ENCODE measurements around the gene GGPS1.

The GGPS1 gene

GRCh38 chr1:235341334-235341733 is 13.0 kb downstream of the GGPS1 start:
- no peak for TF ChIP-seq REST (IDR thresholded peaks at IDR 0.05; ENCODE audit: low read depth)
- TF ChIP-seq CEBPB (IDR thresholded peaks at IDR 0.05): no peak
- TF ChIP-seq TEAD4 (IDR thresholded peaks at IDR 0.05): no peak
- TF ChIP-seq YY1 (IDR thresholded peaks at IDR 0.05; ENCODE audit: low read depth): no peak
- TF ChIP-seq EP300 (IDR thresholded peaks at IDR 0.05; ENCODE audit: borderline replicate concordance): no peak
- TF ChIP-seq RAD21 (IDR thresholded peaks at IDR 0.05; ENCODE audit: low read depth): no peak
- TF ChIP-seq ZBTB7A (IDR thresholded peaks at IDR 0.05; ENCODE audit: low read depth): no peak
- no peak for TF ChIP-seq CREB1 (IDR thresholded peaks at IDR 0.05; ENCODE audit: low read depth)
- TF ChIP-seq NFIC (IDR thresholded peaks at IDR 0.05): no peak
- TF ChIP-seq TCF12 (IDR thresholded peaks at IDR 0.05; ENCODE audit: low read depth): no peak

GRCh38 chr1:235342039-235342438 is 13.7 kb downstream of the GGPS1 start:
- TF ChIP-seq TCF12 (IDR thresholded peaks at IDR 0.05; ENCODE audit: low read depth) (no peak), YY1 (IDR thresholded peaks at IDR 0.05; ENCODE audit: low read depth) (no peak), MAX (IDR thresholded peaks at IDR 0.05) (no peak), CEBPB (IDR thresholded peaks at IDR 0.05) (no peak), REST (IDR thresholded peaks at IDR 0.05; ENCODE audit: low read depth) (no peak)

GRCh38 chr1:235342471-235342870 is 14.1 kb downstream of the GGPS1 start:
- no peak for TF ChIP-seq CREB1 (IDR thresholded peaks at IDR 0.05; ENCODE audit: low read depth)

- no peak for TF ChIP-seq FOXM1 (IDR thresholded peaks at IDR 0.05; ENCODE audit: borderline replicate concordance, low read depth)
- no peak for TF ChIP-seq YY1 (IDR thresholded peaks at IDR 0.05; ENCODE audit: low read depth)
- no peak for TF ChIP-seq TCF12 (IDR thresholded peaks at IDR 0.05; ENCODE audit: low read depth)
- TF ChIP-seq NFIC (IDR thresholded peaks at IDR 0.05): no peak
- TF ChIP-seq EP300 (IDR thresholded peaks at IDR 0.05; ENCODE audit: borderline replicate concordance): no peak
- no peak for TF ChIP-seq CREB1 (IDR thresholded peaks at IDR 0.05; ENCODE audit: low read depth)
- no peak for TF ChIP-seq CEBPB (IDR thresholded peaks at IDR 0.05)
- no peak for TF ChIP-seq REST (IDR thresholded peaks at IDR 0.05; ENCODE audit: low read depth)
- no peak for TF ChIP-seq TEAD4 (IDR thresholded peaks at IDR 0.05)
- TF ChIP-seq ZBTB7A (IDR thresholded peaks at IDR 0.05; ENCODE audit: low read depth): no peak
- TF ChIP-seq TAF1 (IDR thresholded peaks at IDR 0.05; ENCODE audit: low read depth): no peak
- TF ChIP-seq EGR1 (IDR thresholded peaks at IDR 0.05): no peak
- TF ChIP-seq USF1 (IDR thresholded peaks at IDR 0.05): no peak
- TF ChIP-seq MAX (IDR thresholded peaks at IDR 0.05): no peak
- no peak for TF ChIP-seq RAD21 (IDR thresholded peaks at IDR 0.05; ENCODE audit: low read depth)
These were observed 15.4 kb downstream of the GGPS1 start for GRCh38 chr1:235343726-235344125.

- TF ChIP-seq FOXM1 (IDR thresholded peaks at IDR 0.05; ENCODE audit: borderline replicate concordance, low read depth): no peak
- no peak for TF ChIP-seq REST (IDR thresholded peaks at IDR 0.05; ENCODE audit: low read depth)
- TF ChIP-seq NFIC (IDR thresholded peaks at IDR 0.05): no peak
- no peak for TF ChIP-seq MAX (IDR thresholded peaks at IDR 0.05)
These were observed 23.1 kb downstream of the GGPS1 start for GRCh38 chr1:235351441-235351840.

Measured in Ishikawa (cell line).